Left lung (tissue), 10 donors: Measurements from ENCODE around the gene CTNNA3. TPM values are rescaled to one million over a fixed set of nuclear protein-coding genes. Genes with fewer than 3 reads are reported as not detected.

Source experiments
- ATAC-seq: fragments of 200-7000 bp; cut with Tn5 transposase; one replicate; pipeline ENCODE4 v1.9.1; 2020; ENCODE audit warnings: moderate library complexity
- DNase-seq, 4 donors: peaks; one replicate each; pipeline ENCODE4 v3.0.0-alpha.2; 2013 to 2020
- H3K27ac ChIP-seq, 2 donors: fragments of 200-600 bp; sonication (generic) in 1 of 2; one replicate each; pipeline versions ENCODE4 v1.5.0 to v1.8.0; 2020 to 2021
- H3K27me3 ChIP-seq, 2 donors: fragments of 200-600 bp; sonication (generic) in 1 of 2; one replicate each; pipeline versions ENCODE4 v1.5.0 to v1.8.0; 2020 to 2021
- H3K36me3 ChIP-seq, 2 donors: fragments of 200-600 bp; sonication (generic) in 1 of 2; one replicate each; pipeline versions ENCODE4 v1.5.0 to v1.8.0; 2020 to 2021
- H3K4me1 ChIP-seq, 2 donors: fragments of 200-600 bp; one replicate each; pipeline ENCODE4 v1.8.0; 2021
- H3K4me3 ChIP-seq, 2 donors: fragments of 200-600 bp; sonication (generic) in 1 of 2; one replicate each; pipeline versions ENCODE4 v1.5.0 to v1.8.0; 2020 to 2021; ENCODE audit warnings: mild to moderate bottlenecking in 1 of 2
- H3K9me3 ChIP-seq, 2 donors: fragments of 200-600 bp; sonication (generic) in 1 of 2; one replicate each; pipeline versions ENCODE4 v1.5.0 to v1.8.0; 2020 to 2021
- CTCF ChIP-seq, 2 donors: fragments of 200-600 bp; sonication (generic) in 1 of 2; IDR thresholded peaks; one replicate each; pipeline versions ENCODE4 v1.5.0 to v1.8.0; 2021; ENCODE audit warnings: antibody characterized with exemption in 2 of 2
- intact Hi-C, 2 donors: fragments of 100-400 bp; cut with DNase I; formaldehyde crosslinking; loops; one replicate each; pipeline versions ENCODE4 v1.11.2 to v1.14.2; 2022
- polyA plus RNA-seq, 6 donors: library from polyadenylated mRNA; unstranded; fragments of 120-200 nt; gene quantifications; one replicate each; pipeline ENCODE4 v1.2.1, GENCODE V29; 2013; ENCODE audit not compliant: insufficient read length in 6 of 6
- total RNA-seq, 2 donors: library from RNA; stranded (reverse); fragmentation: NEBNext Ultra II Directional; extraction: Animal tissue kit (Norgen Biotek cat#: 25700); gene quantifications; one replicate each; pipeline ENCODE4 v1.2.1, GENCODE V29; 2021
- donor health status: DM: no; HTN: yes; CAD: no.
- donor health status: DM: no; HTN: no; CAD: no.

Gene CTNNA3
- total and polyA plus RNA-seq, 8 donors = 1.1 to 8.2 (median 6.6) TPM; not detected in 1

GRCh38 chr10:67612577-67613537 is 83.1 kb downstream of the CTNNA3 start:
- no peak for ATAC-seq
- TF ChIP-seq CTCF (IDR thresholded peaks at IDR 0.05) = no peak
- Histone ChIP-seq H3K27ac (no peak overlapping the region), H3K9me3 (no peaks in the 10 kb centered on the region), H3K36me3 (no peaks in the 10 kb centered on the region), H3K4me3 (no peak overlapping the region), H3K4me1 (no peaks in the 10 kb centered on the region), H3K27me3 (no peaks in the 10 kb centered on the region)
- intact Hi-C loops = no loop called here
- no peak for DNase-seq

- Histone ChIP-seq H3K4me3 (no peak overlapping the region), H3K9me3 (no peaks in the 10 kb centered on the region), H3K27ac (no peak overlapping the region), H3K27me3 (no peaks in the 10 kb centered on the region), H3K4me1 (no peaks in the 10 kb centered on the region), H3K36me3 (no peaks in the 10 kb centered on the region)
- TF ChIP-seq CTCF (IDR thresholded peaks at IDR 0.05) = no peak
- DNase-seq = no peak
- intact Hi-C loops = no loop called here
- no peak for ATAC-seq
These were observed 83.8 kb downstream of the CTNNA3 start for GRCh38 chr10:67612176-67612575.

GRCh38 chr10:67609996-67610793 is 85.8 kb downstream of the CTNNA3 start:
- Histone ChIP-seq H3K36me3 (no peaks in the 10 kb centered on the region), H3K4me1 (no peaks in the 10 kb centered on the region), H3K27me3 (no peaks in the 10 kb centered on the region), H3K9me3 (no peaks in the 10 kb centered on the region), H3K27ac (no peak overlapping the region), H3K4me3 (no peak overlapping the region)
- intact Hi-C loops = no loop called here
- DNase-seq (no peak), ATAC-seq (no peak)
- TF ChIP-seq CTCF (IDR thresholded peaks at IDR 0.05) = no peak

GRCh38 chr10:67608001-67608400 is 88.0 kb downstream of the CTNNA3 start:
- no peaks in the 10 kb centered on the region for H3K36me3 ChIP-seq
- no peak overlapping the region for H3K27ac ChIP-seq
- ATAC-seq (no peak), DNase-seq (no peak)
- no peak for TF ChIP-seq CTCF (IDR thresholded peaks at IDR 0.05)
- intact Hi-C loops = no loop called here
- no peaks in the 10 kb centered on the region for H3K4me1 ChIP-seq
- no peaks in the 10 kb centered on the region for H3K27me3 ChIP-seq
- no peak overlapping the region for H3K4me3 ChIP-seq
- no peaks in the 10 kb centered on the region for H3K9me3 ChIP-seq

GRCh38 chr10:67607472-67607871 is 88.5 kb downstream of the CTNNA3 start:
- H3K27me3 ChIP-seq = no peaks in the 10 kb centered on the region
- intact Hi-C loops = no loop called here
- no peak for DNase-seq
- H3K9me3 ChIP-seq = no peaks in the 10 kb centered on the region
- no peaks in the 10 kb centered on the region for H3K4me1 ChIP-seq
- ATAC-seq = no peak
- no peak overlapping the region for H3K27ac ChIP-seq
- TF ChIP-seq CTCF (IDR thresholded peaks at IDR 0.05) = no peak
- H3K4me3 ChIP-seq = no peak overlapping the region
- no peaks in the 10 kb centered on the region for H3K36me3 ChIP-seq
